Non-pigmented ciliary epithelial cell (primary cell): ENCODE measurements around the gene SGSH.

Experiments
- DNase-seq: peaks from one replicate; pipeline ENCODE4 v3.0.0-alpha.2; 2010; ENCODE audit warnings: low read depth

Gene SGSH

GRCh38 chr17:80227156-80227555, 7.0 kb upstream of the SGSH start:
- DNase-seq: no peak

GRCh38 chr17:80225230-80225629, 5.1 kb upstream of the SGSH start:
- DNase-seq: no peak

- DNase-seq: no peak
Observed at GRCh38 chr17:80224683-80225082, 4.5 kb upstream of the SGSH start.

- DNase-seq: no peak
Observed at GRCh38 chr17:80223838-80224497, 3.8 kb upstream of the SGSH start.

- DNase-seq: no peak
Observed at GRCh38 chr17:80223142-80223815, 3.1 kb upstream of the SGSH start.

GRCh38 chr17:80222376-80223141, 2.4 kb upstream of the SGSH start:
- DNase-seq: no peak

GRCh38 chr17:80221351-80222105, 1.4 kb upstream of the SGSH start:
- DNase-seq: no peak

- DNase-seq: no peak
Observed at GRCh38 chr17:80220736-80221215, 643 bp upstream of the SGSH start.

GRCh38 chr17:80219763-80220053, 425 bp downstream of the SGSH start:
- no peak for DNase-seq

GRCh38 chr17:80219013-80219762, 945 bp downstream of the SGSH start:
- peak; percentile 19 for DNase-seq

- no peak for DNase-seq
Observed at GRCh38 chr17:80218391-80218790, 1.7 kb downstream of the SGSH start.

GRCh38 chr17:80217703-80218362, 2.3 kb downstream of the SGSH start:
- no peak for DNase-seq

- no peak for DNase-seq
Observed at GRCh38 chr17:80216473-80217456, 3.4 kb downstream of the SGSH start.

GRCh38 chr17:80214878-80215210, 5.3 kb downstream of the SGSH start:
- no peak for DNase-seq

GRCh38 chr17:80214012-80214877, 5.9 kb downstream of the SGSH start:
- DNase-seq: no peak

- DNase-seq: no peak
Observed at GRCh38 chr17:80213643-80213975, 6.5 kb downstream of the SGSH start.

- DNase-seq: no peak
Observed at GRCh38 chr17:80212962-80213642, 7.0 kb downstream of the SGSH start.

GRCh38 chr17:80212511-80212910, 7.6 kb downstream of the SGSH start:
- DNase-seq: no peak

GRCh38 chr17:80212109-80212508, 8.0 kb downstream of the SGSH start:
- no peak for DNase-seq
